ENCODE data around the gene FBL. TPM values are rescaled to one million over a fixed set of nuclear protein-coding genes. Genes with fewer than 3 reads are reported as not detected.
"Not testable (repeated sequence)": the region's sequence is repeated elsewhere in the genome, so short reads cannot be mapped to it uniquely, and the experiment has no call there.

FBL gene
- total RNA-seq, 2 donors from 2014 or later = 63.7 to 88.5 TPM

DNA sequence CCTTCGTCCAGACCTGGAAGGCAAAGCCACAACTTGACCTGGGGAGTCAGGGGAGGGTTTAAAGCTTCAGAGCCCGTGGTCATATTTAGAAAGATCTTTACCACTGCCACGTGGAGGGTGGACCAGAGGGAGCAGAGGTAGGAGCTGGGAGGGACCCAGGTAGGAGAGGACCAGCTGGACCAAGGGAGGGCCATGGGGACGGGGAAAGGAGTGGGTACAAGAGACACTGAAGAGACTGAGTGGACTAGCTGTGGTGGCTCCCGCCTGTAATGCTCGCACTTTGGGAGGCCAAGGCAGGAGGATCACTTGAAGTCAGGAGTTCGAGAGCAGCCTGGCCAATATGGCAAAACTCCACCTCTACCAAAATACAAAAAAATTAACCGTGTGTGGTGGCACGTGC, 38.5 kb upstream of the FBL start:
- not testable (repeated sequence) for H3K4me3 ChIP-seq; H3K9me3 ChIP-seq; H3K27ac ChIP-seq; H3K27me3 ChIP-seq; H3K36me3 ChIP-seq; DNase-seq (ENCODE audit: low spot score); H3K4me1 ChIP-seq

DNA sequence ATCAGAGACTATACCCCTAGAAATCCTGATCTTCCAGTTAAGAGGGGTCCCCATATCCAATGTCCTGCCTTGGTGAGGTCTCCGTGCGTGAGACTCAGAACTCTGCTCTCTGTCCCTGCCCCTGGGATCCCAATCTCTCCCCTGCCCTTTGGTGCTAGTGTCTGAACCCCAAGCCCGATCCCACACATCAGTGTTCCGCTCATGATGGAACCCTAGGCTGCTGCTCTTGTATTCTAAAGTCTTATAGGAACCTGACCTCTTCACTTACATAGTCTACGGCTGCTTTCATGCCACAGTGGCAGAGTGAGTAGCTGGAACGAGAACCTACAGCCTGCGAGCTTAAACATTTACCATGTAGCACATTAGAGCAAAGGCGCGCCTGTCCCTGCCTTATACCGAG, 36.5 kb upstream of the FBL start:
- H3K27me3 ChIP-seq, H3K27ac ChIP-seq, H3K4me3 ChIP-seq, H3K36me3 ChIP-seq, H3K4me1 ChIP-seq, H3K9me3 ChIP-seq: not testable (repeated sequence)
- DNase-seq (ENCODE audit: low spot score) = peak; percentile 42

DNA sequence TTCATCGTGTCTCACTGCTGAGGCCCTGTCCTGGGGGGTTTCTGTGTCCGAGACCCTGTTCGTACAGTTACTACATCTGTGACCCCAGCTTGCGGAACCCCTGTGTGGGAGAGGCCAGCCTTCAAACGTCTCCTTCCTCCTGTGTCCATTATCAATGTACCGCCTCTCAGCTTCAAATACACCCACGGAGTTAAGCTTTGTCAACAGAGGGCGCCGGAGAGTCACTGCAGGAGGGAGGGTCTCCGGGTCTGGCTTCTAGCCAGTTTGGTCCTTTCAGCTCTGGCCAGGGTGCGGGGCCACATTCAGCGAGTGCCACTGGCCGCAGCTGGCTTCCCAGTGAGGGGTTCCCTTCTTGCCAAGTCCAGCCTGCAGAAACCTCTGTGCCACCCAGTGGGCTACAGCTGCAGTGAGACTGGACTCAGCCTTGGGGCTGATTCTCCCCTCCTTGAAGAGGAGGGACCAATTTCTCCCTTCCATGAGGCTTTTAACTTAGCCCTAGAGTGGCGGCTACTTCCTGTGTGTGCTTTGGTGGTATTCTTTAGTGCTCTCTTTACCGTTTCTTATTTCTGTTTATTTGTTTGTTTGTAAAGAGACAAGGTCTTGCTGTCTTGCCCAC, 35.4 kb upstream of the FBL start:
- not testable (repeated sequence) for H3K4me3 ChIP-seq; H3K27me3 ChIP-seq; H3K27ac ChIP-seq; DNase-seq (ENCODE audit: low spot score); H3K36me3 ChIP-seq; H3K4me1 ChIP-seq; H3K9me3 ChIP-seq

DNA sequence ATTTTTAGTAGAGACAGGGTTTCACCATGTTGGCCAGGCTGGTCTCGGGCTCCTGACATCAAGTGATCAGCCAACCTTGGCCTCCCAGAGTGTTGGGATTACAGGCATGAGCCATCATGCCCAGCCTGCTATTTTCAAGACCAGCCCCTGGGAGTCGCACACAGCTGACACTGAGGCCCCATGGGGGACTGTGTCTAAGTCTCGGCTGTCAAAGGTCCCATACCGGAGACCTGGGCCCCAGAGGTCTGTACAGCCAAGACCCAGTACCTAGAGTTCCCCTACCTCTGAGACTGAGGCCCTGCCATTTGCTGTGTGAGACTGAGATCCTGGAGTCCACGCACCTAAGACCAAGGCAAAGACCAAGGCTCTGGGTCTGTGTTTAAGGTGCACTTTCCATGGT, 34.1 kb upstream of the FBL start:
- not testable (repeated sequence) for DNase-seq (ENCODE audit: low spot score); H3K27ac ChIP-seq

DNA sequence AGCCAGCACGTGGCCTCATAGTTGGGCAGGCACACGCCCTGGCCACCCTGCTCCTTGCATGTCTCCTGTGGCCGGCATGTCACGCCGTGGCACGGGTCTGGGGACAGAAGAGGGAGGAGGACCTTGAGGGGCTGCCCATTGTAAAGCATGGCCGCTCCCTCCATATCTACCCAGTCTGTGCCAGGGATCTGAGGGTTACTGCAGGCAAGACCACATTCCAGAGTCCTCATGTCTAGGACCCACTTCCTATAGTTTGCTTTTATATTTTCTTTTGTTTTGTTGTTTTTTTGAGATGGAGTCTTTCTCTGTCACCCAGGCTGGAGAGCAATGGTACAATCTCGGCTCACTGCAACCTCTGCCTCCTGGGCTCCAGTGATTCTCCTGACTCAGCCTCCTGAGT, 33.6 kb upstream of the FBL start:
- DNase-seq (ENCODE audit: low spot score); H3K27ac ChIP-seq; H3K4me1 ChIP-seq; H3K36me3 ChIP-seq; H3K27me3 ChIP-seq; H3K9me3 ChIP-seq; H3K4me3 ChIP-seq: not testable (repeated sequence)

More for the DNA sequence above, 34.1 kb upstream of the FBL start:
- H3K4me3 ChIP-seq, H3K27me3 ChIP-seq, H3K4me1 ChIP-seq, H3K9me3 ChIP-seq, H3K36me3 ChIP-seq: not testable (repeated sequence)

DNA sequence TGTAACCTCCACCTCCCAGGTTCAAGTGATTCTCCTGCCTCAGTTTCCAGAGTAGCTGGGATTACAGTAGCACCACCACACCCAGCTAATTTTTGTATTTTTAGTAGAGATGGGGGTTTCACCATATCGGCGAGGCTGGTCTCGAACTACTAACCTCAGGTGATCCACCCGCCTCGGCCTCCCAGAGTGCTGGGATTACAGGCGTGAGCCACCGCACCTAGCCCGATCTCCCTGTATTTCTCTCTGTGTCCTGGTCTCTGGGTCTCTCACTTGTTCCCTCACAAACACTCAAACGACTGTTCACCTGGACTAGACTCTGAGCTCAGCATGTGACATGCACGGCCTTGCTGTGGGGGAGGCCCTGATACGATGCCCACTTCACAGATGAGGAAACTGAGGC, 32.7 kb upstream of the FBL start:
- not testable (repeated sequence) for H3K27me3 ChIP-seq; H3K4me3 ChIP-seq; H3K9me3 ChIP-seq; H3K27ac ChIP-seq; DNase-seq (ENCODE audit: low spot score); H3K36me3 ChIP-seq; H3K4me1 ChIP-seq

DNA sequence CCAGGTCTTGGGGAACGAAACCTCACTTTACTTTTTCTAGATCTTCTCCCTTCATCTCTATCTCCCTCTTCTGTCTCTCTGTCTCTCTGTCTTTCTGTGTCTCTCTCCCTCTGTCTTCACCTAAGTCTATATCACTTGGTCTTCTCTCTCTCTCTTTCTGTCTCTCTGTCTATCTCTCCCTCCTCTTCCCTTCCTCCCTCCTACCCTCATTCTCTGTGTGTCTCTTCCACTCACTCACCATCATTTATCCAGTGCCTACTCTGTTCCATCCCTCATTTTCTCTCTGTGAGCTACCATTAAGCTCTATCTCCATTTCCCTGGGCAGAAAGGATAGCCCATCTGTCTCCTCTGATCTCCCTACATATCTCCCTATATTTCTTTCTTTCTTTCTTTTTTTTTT, 32.2 kb upstream of the FBL start:
- no peak for DNase-seq (ENCODE audit: low spot score)
- Histone ChIP-seq H3K27ac (no peak overlapping the region), H3K9me3 (no peaks in the 10 kb centered on the region), H3K27me3 (no peaks in the 10 kb centered on the region), H3K4me3 (no peak overlapping the region), H3K4me1 (no peaks in the 10 kb centered on the region), H3K36me3 (no peaks in the 10 kb centered on the region)
- TF ChIP-seq, protein P1, sequence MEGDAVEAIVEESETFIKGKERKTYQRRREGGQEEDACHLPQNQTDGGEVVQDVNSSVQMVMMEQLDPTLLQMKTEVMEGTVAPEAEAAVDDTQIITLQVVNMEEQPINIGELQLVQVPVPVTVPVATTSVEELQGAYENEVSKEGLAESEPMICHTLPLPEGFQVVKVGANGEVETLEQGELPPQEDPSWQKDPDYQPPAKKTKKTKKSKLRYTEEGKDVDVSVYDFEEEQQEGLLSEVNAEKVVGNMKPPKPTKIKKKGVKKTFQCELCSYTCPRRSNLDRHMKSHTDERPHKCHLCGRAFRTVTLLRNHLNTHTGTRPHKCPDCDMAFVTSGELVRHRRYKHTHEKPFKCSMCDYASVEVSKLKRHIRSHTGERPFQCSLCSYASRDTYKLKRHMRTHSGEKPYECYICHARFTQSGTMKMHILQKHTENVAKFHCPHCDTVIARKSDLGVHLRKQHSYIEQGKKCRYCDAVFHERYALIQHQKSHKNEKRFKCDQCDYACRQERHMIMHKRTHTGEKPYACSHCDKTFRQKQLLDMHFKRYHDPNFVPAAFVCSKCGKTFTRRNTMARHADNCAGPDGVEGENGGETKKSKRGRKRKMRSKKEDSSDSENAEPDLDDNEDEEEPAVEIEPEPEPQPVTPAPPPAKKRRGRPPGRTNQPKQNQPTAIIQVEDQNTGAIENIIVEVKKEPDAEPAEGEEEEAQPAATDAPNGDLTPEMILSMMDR (IDR thresholded peaks at IDR 0.05) = no peak

DNA sequence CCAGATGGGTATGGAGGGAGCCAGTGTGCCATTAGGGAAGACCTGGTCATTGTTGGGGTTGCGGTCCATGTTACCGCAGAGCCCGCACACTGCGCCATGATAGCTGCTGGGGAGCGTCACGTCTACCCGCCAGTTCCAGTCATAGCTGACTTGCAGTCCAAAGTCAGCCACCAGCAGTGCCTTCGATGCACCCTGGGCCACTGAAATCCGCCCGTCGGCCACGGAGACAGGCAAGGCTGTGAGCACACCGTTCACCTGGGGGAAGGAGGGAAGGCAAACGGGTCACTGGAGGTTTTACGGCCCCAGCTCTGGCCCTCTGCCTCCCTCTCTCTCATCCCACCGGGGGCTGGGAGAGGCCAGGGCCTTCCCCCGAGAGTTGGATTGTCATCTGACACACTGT, 31.8 kb upstream of the FBL start:
- not testable (repeated sequence) for DNase-seq (ENCODE audit: low spot score)

DNA sequence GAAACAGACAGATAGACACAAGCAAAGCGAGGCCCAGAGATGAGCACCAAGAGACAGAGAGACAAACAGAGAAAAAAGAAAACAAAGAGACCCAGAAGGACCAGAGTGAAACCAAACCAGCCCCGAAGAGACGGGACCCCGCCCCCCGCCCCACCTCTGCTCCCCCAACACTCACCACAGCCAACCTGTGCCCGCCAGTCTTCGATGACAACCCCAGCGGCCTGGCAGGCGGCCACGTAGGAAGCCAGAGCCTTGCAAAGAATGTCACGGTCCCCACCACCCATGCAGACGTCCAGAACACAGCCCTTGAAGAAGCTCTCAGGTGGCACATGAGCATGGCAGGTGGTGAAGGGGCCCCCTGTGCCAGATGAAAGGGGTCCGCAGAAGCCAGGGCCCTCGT, 31.3 kb upstream of the FBL start:
- not testable (repeated sequence) for H3K36me3 ChIP-seq; H3K27ac ChIP-seq; DNase-seq (ENCODE audit: low spot score); H3K9me3 ChIP-seq; H3K4me1 ChIP-seq; H3K4me3 ChIP-seq; H3K27me3 ChIP-seq

More for the DNA sequence above, 31.8 kb upstream of the FBL start:
- not testable (repeated sequence) for H3K4me3 ChIP-seq, H3K36me3 ChIP-seq, H3K27me3 ChIP-seq, H3K27ac ChIP-seq, H3K4me1 ChIP-seq, H3K9me3 ChIP-seq

DNA sequence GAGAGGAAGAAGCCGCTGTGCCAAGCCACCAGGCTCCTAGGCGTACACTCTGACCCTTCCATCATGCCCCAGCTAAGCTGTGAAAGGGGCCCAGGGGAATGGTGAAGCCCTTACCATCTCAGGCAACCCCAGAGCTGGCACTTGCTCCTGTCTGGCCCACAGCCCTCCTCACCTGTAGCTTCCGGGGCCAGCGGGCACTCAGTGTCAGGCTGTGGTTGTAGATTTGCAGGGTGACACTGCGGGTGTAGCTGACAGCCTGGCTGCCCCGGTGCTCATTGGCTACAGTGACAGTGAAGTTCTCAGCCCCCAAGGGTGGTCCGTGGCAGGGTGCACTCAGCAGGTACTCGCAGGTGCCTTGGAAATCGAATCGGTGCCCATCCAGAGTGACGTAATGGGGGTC, 30.3 kb upstream of the FBL start:
- H3K27me3 ChIP-seq; H3K4me3 ChIP-seq; H3K4me1 ChIP-seq; H3K9me3 ChIP-seq; H3K27ac ChIP-seq; DNase-seq (ENCODE audit: low spot score); H3K36me3 ChIP-seq: not testable (repeated sequence)

DNA sequence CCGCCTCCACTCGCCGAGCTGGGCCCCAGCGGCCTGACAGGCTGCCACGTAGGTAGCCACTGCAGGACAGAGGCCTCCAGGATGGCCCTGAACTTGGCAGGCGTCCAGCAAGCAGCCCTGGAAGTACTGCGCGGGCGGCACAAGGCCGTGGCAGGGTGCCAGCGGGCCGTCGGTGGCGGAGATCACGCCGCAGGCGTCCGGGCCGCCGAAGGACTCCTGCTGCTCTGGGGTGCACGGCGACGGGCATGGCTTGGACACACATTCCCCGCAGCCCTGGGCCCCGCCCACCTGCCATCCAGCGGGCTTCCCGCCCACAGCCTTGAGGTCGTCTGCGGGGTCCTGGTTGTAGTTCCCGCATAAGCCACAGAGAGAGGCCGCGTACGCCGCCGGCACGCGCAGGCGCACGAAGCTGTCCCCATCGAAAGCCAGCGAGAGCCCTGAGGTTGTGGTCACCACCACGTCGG, 29.3 kb upstream of the FBL start:
- DNase-seq (ENCODE audit: low spot score) = not testable (repeated sequence)

More for the DNA sequence above, 29.3 kb upstream of the FBL start:
- H3K27me3 ChIP-seq, H3K4me3 ChIP-seq, H3K9me3 ChIP-seq, H3K4me1 ChIP-seq, H3K36me3 ChIP-seq, H3K27ac ChIP-seq: not testable (repeated sequence)
